ENCODE results near the gene C10orf90.

C10orf90 gene

DNA sequence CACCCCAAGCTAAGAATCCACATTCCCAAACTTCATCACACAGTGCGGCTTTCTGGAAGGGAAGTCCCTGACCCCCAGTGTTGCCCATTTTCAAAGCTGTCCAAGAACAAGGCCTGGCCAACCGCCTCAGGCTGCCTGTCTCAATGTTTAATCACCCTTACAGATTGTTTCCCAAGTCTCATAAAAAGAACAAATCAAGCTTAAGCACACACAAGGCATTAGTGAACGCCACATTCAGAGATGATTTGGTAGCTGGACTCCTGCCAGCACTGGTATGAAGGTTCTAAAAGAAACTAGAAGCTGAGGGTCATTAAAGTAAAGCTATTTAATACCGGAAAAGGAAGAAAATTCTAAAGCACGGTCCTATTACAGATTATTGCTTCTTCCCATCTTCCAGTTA lies 35.6 kb downstream of the C10orf90 start:
- DNase-seq (ENCODE audit: low read depth in 2 of 2), result no peak

GRCh38 chr10:126634347-126634746 lies 36.1 kb downstream of the C10orf90 start:
- no peak for DNase-seq (ENCODE audit: low read depth in 2 of 2)

- no peak for DNase-seq (ENCODE audit: low read depth in 2 of 2)
Measured at GRCh38 chr10:126632705-126633104, 37.8 kb downstream of the C10orf90 start.

GRCh38 chr10:126629925-126630624 lies 40.4 kb downstream of the C10orf90 start:
- DNase-seq (ENCODE audit: low read depth in 2 of 2), result no peak

DNA sequence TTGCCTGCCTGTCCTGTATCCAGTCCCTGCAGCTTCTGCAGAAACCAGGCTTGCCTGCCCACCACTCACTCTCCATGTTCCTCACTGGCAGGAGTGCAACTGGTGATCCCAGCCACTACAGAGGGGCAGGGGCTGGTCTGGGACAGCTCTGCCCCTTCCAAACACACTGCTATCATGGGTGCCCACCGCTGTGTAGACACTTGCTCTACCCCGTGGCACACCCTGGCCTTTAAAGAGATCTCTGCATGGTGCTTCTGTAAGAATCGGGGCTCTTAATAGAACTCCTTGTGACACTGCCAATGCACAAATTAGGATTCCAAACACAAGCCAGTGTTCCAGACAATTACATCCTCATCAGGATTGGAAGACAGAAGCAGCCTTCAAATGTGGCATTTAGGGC lies 41.7 kb downstream of the C10orf90 start:
- no peak for DNase-seq (ENCODE audit: low read depth in 2 of 2)

- no peak for DNase-seq (ENCODE audit: low read depth in 2 of 2)
Measured at GRCh38 chr10:126621846-126622245, 48.6 kb downstream of the C10orf90 start.

GRCh38 chr10:126618466-126618865 lies 52.0 kb downstream of the C10orf90 start:
- no peak for DNase-seq (ENCODE audit: low read depth in 2 of 2)

- no peak for DNase-seq (ENCODE audit: low read depth in 2 of 2)
Measured at GRCh38 chr10:126617733-126618132, 52.8 kb downstream of the C10orf90 start.

GRCh38 chr10:126617208-126617607 lies 53.3 kb downstream of the C10orf90 start:
- no peak for DNase-seq (ENCODE audit: low read depth in 2 of 2)

GRCh38 chr10:126616737-126617136 lies 53.8 kb downstream of the C10orf90 start:
- no peak for DNase-seq (ENCODE audit: low read depth in 2 of 2)

DNA sequence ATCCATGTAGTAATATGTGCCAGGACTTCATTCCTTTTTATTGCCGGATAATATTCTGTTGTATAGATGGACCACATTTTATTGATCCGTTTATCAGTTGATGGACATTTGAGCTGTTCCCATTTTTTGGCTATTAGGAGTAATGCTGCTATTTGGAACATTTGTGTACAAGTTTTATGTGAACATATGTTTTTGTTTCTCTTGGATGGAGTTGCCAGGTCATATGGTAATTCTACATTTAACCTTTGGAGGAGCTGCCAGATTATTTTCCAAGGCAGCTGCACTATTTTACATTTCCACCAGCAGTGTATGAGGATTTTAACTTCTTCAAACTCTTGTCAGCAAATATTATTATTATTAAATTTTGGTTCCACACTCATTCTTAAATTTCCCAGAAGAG lies 59.2 kb downstream of the C10orf90 start:
- DNase-seq (ENCODE audit: low read depth in 2 of 2), result no peak

GRCh38 chr10:126609566-126609965 lies 60.9 kb downstream of the C10orf90 start:
- DNase-seq (ENCODE audit: low read depth in 2 of 2), result no peak

GRCh38 chr10:126599949-126600682 lies 70.4 kb downstream of the C10orf90 start:
- no peak for DNase-seq (ENCODE audit: low read depth in 2 of 2)

- DNase-seq (ENCODE audit: low read depth in 2 of 2), result peak in 1 of 2 experiments; percentile 2
Measured at GRCh38 chr10:126598009-126598408, 72.5 kb downstream of the C10orf90 start.

- no peak for DNase-seq (ENCODE audit: low read depth in 2 of 2)
Measured at GRCh38 chr10:126597211-126597610, 73.3 kb downstream of the C10orf90 start.

DNA sequence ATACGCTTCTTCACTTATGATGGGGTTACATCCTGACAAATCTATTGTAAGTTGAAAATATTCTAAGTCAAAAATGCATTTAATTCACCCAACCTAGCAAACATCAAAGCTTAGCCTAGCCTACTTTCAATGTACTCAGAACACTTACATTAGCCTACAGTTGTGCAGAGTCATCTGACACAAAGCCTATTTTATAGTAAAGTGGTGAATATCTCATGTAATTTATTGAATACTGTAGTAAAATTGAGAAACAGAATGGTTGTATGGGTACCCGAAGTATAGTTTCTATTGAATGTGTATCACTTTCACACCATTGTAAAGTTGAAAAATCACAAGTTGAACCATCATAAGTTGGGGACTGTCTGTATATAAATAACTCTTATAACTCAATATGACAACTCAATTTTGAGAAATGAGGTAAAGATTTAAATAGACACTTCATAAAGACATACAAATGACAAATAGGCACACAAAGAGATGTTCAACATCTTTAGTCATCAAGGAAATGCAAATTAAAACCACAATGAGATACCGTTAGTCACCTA lies 73.9 kb downstream of the C10orf90 start:
- DNase-seq (ENCODE audit: low read depth in 2 of 2), result no peak

- no peak for DNase-seq (ENCODE audit: low read depth in 2 of 2)
Measured at GRCh38 chr10:126595160-126595559, 75.3 kb downstream of the C10orf90 start.

DNA sequence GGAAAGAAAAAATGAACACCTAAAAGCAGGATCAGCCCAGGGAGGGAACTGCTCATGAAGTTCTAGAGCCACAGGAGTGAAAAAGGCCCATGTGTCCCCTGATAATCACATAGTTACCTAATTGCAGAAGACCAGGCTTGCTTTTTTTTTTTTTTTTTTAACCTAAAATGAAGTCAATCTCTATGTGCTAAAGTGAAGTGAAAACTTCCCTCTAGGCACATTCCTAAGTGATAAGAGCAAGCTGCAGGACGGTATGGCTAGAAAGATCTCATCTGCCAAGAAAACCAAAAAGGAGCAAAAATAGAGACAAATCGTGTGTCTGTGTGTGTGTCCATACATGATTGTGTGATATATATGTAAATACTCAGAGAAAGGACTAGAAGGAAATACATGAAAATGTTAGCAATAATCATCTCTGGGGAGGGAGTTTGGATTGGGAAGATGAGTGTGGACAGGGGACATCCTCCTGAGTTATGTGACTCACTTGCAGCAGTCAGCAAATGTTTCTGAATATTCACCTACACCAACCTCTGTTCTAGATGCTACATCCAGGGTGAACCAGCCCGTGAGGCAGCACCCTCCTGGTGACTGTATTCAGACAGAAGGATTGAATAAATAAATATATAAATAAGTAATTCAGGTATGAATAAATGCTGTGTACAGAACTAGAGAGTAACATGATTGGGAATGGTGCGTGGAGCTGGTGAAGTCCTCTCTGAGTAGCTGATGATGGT lies 76.4 kb downstream of the C10orf90 start:
- DNase-seq (ENCODE audit: low read depth in 2 of 2), result no peak

- no peak for DNase-seq (ENCODE audit: low read depth in 2 of 2)
Measured at GRCh38 chr10:126592901-126593300, 77.6 kb downstream of the C10orf90 start.

DNA sequence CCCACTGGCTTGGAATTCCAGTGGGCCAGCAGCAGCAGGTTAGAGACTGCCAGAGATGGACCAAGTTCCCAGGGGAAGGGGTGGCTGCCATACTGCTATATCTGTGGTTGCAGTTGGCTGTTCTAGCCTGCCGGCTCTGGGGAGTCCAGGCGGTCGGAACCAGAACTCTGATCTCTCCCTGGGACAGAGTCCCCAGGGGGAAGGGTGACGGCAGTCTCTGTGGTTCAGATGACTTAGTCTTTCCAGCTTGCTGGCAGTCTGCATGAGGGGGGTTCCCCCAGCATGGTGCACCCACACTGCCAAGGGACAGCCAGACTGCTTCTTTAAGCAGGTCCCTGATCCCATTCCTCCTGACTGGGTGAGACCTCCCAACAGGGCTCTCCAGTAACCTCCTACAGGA lies 82.5 kb downstream of the C10orf90 start:
- DNase-seq (ENCODE audit: low read depth in 2 of 2), result no peak

GRCh38 chr10:126586878-126587277 lies 83.6 kb downstream of the C10orf90 start:
- no peak for DNase-seq (ENCODE audit: low read depth in 2 of 2)

- no peak for DNase-seq (ENCODE audit: low read depth in 2 of 2)
Measured at GRCh38 chr10:126586128-126586527, 84.4 kb downstream of the C10orf90 start.
